ENCODE results near the gene SPIN1.

SPIN1 gene

GRCh38 chr9:88421348-88421747, 33.1 kb downstream of the SPIN1 start:
- in situ Hi-C loops (cut with HindIII; ENCODE audit: low pct_ligation_motif_present, low pct_unique_long_range_greater_than_20kb, low sequenced_read_pairs) = no loop called here
- DNase-seq = no peak

DNA sequence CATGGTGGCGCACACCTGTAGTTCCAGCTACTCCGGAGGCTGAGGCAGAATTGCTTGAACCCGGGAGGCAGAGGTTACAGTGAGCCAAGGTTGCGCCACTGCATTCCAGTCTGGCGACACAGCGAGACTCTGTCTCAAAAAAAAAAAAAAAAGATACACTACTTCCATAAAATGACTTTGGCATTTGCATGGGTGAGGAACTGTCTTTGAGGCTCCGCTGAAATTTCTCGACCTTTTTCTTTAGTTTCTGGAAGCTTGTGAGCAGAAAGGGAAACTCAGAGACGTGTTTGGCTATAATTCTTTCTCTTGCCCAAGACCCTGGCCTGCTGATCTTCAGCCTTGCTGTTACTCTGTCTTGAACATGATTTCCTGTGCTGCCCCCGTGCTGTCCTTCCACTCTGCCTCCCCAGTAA, 37.3 kb downstream of the SPIN1 start:
- in situ Hi-C loops (cut with HindIII; ENCODE audit: low pct_ligation_motif_present, low pct_unique_long_range_greater_than_20kb, low sequenced_read_pairs) = no loop called here
- DNase-seq = peak; percentile 8

DNA sequence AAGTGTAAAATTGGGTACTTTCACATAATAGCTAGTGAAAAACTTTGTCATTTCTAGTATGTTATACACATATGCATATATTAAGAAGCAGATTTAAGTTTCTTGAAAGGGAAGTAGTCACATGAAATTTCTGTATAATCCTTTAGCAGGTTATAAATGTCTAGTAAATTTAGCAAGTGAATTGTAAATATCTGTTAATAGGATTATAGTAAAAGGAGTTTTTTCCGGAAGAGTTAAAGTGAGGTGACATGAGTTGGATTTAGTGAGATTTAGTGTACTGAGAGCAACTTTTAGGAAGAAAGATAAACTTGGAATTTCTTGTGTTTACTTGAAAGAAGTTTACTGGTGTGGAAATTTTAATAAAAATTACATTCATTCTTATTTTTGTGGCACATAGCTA, 38.4 kb downstream of the SPIN1 start:
- in situ Hi-C loops (cut with HindIII; ENCODE audit: low pct_ligation_motif_present, low pct_unique_long_range_greater_than_20kb, low sequenced_read_pairs) = no loop called here
- no peak for DNase-seq

- no peak for DNase-seq
- in situ Hi-C loops (cut with HindIII; ENCODE audit: low pct_ligation_motif_present, low pct_unique_long_range_greater_than_20kb, low sequenced_read_pairs) = no loop called here
Observed at GRCh38 chr9:88429595-88430430, 41.6 kb downstream of the SPIN1 start.

- peak; percentile 11 for DNase-seq
- in situ Hi-C loops (cut with HindIII; ENCODE audit: low pct_ligation_motif_present, low pct_unique_long_range_greater_than_20kb, low sequenced_read_pairs) = no loop called here
Observed at GRCh38 chr9:88433583-88434255, 45.5 kb downstream of the SPIN1 start.

GRCh38 chr9:88435336-88435735, 47.1 kb downstream of the SPIN1 start:
- in situ Hi-C loops (cut with HindIII; ENCODE audit: low pct_ligation_motif_present, low pct_unique_long_range_greater_than_20kb, low sequenced_read_pairs) = no loop called here
- no peak for DNase-seq

DNA sequence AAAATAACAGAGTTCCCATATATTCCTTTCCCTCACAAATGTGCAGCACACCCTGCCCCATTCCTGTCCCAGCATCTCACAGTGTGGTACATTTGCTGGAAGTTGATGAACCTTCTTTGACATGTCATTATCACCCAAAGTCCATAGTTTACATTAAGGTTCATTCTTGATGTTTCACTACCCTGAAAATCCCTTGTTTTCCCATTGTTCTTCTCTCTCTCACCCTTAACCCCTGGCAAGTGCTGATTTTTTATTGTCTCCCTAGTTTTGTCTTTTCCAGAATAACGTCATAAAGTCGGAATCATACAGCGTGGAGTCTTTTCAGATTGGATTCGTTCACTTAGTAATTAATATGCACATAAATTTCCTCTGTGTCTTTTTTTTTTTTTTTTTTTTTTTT, 48.1 kb downstream of the SPIN1 start:
- DNase-seq = no peak
- in situ Hi-C loops (cut with HindIII; ENCODE audit: low pct_ligation_motif_present, low pct_unique_long_range_greater_than_20kb, low sequenced_read_pairs) = no loop called here

DNA sequence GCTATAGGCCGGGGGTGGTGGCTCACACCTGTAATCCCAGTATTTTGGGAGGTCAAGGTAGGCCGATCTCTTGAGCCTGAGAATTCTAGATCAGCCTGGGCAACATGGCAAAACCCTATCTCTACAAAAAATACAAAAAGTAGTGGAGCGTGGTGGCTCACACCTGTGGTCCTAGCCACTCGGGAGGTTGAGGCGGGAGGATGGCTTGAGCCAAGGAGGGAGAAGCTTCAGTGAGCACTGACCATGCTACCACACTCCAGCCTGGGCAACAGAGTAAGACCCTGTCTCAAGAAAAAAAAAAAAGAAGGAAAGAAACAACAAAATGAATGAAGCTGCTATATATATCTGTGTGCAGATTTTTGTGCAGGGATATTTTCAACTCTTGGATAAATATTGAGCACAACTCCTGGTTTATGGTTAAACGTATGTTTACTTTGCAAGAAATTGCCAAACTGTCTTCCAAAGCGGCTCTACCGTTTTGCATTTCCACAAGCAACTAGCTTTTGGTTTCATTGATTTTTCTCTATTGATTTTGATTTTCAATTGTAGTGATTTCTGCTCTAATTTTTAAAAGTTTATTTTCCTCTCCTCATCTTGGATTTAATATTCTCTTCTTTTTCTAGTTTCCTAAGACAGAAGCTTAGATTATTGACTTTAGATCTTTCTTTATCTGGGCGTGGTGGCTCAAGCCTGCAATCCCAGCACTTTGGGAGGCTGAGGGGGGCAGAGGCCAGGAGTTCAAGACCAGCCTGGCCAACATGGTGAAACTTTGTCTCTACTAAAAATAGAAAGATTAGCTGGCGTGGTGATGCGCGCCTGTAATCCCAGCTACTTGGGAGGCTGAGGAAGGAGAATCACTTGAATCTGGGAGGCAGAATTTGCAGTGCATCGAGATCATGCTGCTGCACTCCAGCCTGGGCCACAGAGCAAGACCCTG, 49.2 kb downstream of the SPIN1 start:
- no peak for DNase-seq
- in situ Hi-C loops (cut with HindIII; ENCODE audit: low pct_ligation_motif_present, low pct_unique_long_range_greater_than_20kb, low sequenced_read_pairs) = no loop called here

DNA sequence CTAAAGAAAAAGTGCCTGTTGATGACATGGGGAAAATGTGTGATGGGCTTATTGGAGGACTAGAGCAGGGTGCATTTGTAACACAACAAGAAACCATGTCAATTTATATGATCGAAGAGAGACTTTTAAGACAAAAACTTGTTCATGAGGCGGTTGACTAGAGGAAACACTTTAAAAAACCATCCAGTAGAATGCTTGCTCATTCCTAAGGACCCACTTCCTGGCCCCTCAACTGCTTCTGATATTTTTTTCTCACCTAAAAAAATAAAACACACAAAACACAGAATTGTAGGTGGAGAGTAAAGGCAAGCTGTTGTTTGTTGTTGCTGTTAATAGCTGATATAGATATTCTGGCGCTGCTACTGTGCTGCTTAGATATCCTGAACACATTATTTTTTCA, 50.6 kb downstream of the SPIN1 start:
- in situ Hi-C loops (cut with HindIII; ENCODE audit: low pct_ligation_motif_present, low pct_unique_long_range_greater_than_20kb, low sequenced_read_pairs) = no loop called here
- DNase-seq = no peak

DNA sequence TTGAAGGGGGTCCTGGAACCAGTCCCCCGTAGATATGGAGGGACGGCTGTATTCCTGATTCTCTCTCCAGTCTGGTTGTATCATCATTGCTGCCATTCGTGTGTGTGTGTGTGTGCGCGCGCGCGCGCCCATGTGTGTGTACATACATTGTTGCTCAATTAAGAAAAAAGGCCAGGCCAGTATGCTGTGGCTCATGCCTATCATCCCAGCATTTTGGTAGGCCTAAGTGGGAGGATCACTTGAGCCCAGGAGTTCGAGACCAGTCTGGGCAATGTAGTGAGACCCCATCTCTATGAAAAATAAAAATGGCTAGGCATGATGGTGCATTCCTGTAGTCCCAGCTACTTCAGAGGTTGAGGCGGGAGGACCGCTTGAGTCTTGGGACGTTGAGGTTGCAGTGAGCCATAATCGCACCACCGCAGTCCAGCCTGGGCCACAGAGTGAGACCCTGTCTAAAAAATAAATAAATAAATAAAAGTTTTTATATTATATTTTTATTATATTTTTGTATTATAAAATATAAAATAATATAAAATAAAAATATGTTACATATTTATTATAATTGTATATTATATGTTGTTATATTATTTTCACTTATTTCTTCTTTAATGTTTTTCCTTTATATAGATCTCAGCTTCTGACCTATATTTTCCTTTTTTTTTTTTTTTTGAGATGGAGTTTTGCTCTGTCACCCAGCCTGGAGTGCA, 53.2 kb downstream of the SPIN1 start:
- in situ Hi-C loops (cut with HindIII; ENCODE audit: low pct_ligation_motif_present, low pct_unique_long_range_greater_than_20kb, low sequenced_read_pairs) = no loop called here
- no peak for DNase-seq

DNA sequence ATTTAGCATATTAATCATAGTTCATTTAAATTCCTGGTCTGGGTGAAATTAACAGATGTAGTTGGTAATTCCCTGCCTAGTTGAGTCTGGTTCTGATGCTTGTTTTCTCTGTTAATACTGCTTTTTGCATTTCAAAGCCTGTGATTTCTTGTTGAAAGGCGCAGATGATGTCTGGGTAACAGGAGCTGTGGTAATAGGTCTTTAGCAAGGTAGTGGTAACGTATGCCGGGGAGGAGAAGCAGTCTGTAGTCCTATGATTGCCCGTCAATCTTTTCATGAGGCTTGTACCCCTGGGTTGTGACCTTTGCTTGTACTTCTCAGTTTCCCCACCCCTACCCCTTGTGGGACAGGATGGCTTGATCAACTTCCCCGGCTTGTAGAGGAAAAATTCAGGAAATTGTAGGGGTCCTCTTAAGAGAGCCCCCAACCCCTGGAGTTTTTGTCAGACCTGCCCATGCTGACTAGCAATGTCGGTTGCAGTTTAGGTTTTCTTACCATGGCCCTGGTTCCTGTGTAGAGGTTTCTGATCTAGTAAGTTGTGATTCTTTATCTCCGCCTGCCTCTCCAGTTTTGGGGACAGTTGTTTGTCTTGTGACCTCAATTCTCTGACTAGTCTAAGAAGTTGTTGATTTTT, 55.4 kb downstream of the SPIN1 start:
- in situ Hi-C loops (cut with HindIII; ENCODE audit: low pct_ligation_motif_present, low pct_unique_long_range_greater_than_20kb, low sequenced_read_pairs) = no loop called here
- no peak for DNase-seq

GRCh38 chr9:88446728-88447127, 58.5 kb downstream of the SPIN1 start:
- in situ Hi-C loops (cut with HindIII; ENCODE audit: low pct_ligation_motif_present, low pct_unique_long_range_greater_than_20kb, low sequenced_read_pairs) = no loop called here
- no peak for DNase-seq

DNA sequence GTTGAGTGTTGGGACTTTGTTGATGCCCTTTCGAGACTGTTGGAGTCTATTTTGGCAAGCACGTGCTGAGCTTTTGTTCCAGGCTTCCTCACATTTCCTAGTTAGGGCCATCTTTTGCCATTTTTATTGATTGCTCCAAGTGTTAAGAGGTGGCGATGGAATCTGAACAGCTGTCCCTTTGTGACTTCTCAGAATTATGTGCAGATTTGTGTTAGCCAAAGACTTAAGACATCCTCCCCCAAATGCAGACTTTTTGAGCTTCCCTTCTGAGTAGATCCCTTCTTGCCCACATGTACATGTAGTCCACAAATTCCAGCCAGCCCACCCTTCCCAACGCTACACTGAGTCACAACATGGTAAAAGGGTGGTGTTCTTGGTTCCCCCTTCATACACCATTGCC, 59.2 kb downstream of the SPIN1 start:
- no peak for DNase-seq
- in situ Hi-C loops (cut with HindIII; ENCODE audit: low pct_ligation_motif_present, low pct_unique_long_range_greater_than_20kb, low sequenced_read_pairs) = no loop called here

DNA sequence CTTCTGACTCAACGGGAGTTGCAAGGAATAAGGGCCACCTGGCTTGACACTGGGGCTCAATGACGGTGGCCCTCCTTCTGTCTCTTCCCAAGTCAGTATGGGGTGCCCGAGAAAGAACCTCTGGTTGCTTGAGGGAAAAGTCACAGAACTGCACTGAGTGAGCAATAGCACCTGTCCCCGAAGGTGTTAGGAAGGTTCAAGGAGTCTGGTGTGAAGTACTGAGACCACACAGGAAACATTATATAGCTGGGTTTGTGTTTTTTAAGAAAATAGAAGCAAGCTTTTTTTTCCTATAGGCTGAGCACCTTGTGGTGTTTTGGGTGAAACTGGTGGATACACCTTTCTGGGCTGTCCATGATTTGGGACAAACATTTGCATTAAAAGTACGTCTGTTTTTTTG, 62.9 kb downstream of the SPIN1 start:
- in situ Hi-C loops (cut with HindIII; ENCODE audit: low pct_ligation_motif_present, low pct_unique_long_range_greater_than_20kb, low sequenced_read_pairs) = no loop called here
- DNase-seq = no peak

- no peak for DNase-seq
- in situ Hi-C loops (cut with HindIII; ENCODE audit: low pct_ligation_motif_present, low pct_unique_long_range_greater_than_20kb, low sequenced_read_pairs) = no loop called here
Observed at GRCh38 chr9:88458716-88459465, 70.6 kb downstream of the SPIN1 start.

- in situ Hi-C loops (cut with HindIII; ENCODE audit: low pct_ligation_motif_present, low pct_unique_long_range_greater_than_20kb, low sequenced_read_pairs) = no loop called here
- no peak for DNase-seq
Observed at GRCh38 chr9:88460587-88461332, 72.5 kb downstream of the SPIN1 start.

GRCh38 chr9:88462191-88462590, 73.9 kb downstream of the SPIN1 start:
- in situ Hi-C loops (cut with HindIII; ENCODE audit: low pct_ligation_motif_present, low pct_unique_long_range_greater_than_20kb, low sequenced_read_pairs) = no loop called here
- no peak for DNase-seq
